Bronchial epithelial cell (primary cell): ENCODE results near the gene PRCD. TPM values are rescaled to one million over a fixed set of nuclear protein-coding genes. Genes with fewer than 3 reads are reported as not detected.

Experiments
- DNase-seq: peaks from one replicate; pipeline ENCODE4 v3.0.0-alpha.2; 2010; ENCODE audit warnings: low read depth
- FAIRE-seq: peaks from 2 replicates; lab custom pipeline; 2011; peaks lifted over from hg19 to GRCh38; lab: Jason Lieb, UNC
- H3K27me3 ChIP-seq: 2 replicates; pipeline ENCODE4 v1.5.1; 2011; ENCODE audit warnings: low read length; ENCODE audit not compliant: control insufficient read depth, insufficient read depth
- H3K36me3 ChIP-seq: 2 replicates; pipeline ENCODE4 v1.5.1; 2011; ENCODE audit warnings: low read length; ENCODE audit not compliant: control insufficient read depth, insufficient read depth
- H3K4me3 ChIP-seq: 2 replicates; pipeline ENCODE4 v1.5.1; 2011; ENCODE audit warnings: mild to moderate bottlenecking, low read depth, low read length, control low read depth
- total RNA-seq: library from RNA; depleted of rRNA; stranded (reverse); fragments of >200 nt; gene quantifications from 2 replicates; pipeline ENCODE4 v1.2.1, GENCODE V29; 2014
- TF ChIP-seq, protein P1 (sequence below): IDR thresholded peaks from 2 replicates; pipeline ENCODE4 v1.5.1; 2011; ENCODE audit warnings: mild to moderate bottlenecking, moderate library complexity, low read length, control low read depth, inconsistent platforms; ENCODE audit not compliant: insufficient read depth, severe bottlenecking

The PRCD gene
- total RNA-seq, 1 donor from 2014 or later: not detected

DNA sequence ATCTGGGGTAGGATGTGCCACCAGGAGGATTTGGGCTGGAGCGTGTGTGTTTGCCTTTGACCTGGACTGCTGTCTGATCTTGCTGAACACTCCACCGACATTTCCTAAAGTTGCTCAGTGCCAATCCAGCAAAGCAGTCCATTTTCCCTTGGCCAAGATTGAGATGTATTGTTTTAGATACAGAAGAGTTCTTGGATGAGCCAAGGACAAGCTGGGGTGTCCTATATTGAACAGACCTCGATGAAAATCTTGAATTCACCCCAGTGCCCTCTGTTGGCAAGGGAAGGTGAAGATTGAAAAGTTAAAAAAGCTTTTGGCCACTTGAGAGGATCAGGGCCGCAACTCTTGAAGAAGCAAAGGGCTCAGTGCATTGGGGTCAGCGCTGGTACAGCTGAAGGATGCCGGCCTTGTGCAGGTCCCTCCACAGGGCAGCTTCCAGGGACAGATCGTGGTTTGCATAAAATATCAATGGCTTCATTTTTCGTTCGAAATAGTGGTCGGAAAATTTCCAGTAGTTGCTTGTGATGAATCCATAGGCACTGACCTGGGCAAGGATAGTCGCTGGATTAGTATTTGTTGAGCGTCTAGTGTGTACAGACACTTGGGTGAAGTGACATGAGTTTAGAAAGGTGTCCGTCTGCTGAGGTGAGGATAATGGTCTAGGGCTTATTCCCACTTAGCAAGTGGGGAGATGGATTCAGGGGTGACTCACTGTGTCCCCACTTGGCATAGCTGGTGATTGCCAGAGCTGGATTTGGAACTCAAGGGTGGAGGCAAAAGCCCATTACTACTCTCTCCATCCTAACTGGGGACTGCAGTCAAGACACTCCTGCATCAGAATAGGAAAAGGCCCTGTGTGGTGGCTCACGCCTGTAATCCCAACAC, 26.1 kb downstream of the PRCD start:
- FAIRE-seq (no peak), DNase-seq (no peak)
- TF ChIP-seq, protein P1, sequence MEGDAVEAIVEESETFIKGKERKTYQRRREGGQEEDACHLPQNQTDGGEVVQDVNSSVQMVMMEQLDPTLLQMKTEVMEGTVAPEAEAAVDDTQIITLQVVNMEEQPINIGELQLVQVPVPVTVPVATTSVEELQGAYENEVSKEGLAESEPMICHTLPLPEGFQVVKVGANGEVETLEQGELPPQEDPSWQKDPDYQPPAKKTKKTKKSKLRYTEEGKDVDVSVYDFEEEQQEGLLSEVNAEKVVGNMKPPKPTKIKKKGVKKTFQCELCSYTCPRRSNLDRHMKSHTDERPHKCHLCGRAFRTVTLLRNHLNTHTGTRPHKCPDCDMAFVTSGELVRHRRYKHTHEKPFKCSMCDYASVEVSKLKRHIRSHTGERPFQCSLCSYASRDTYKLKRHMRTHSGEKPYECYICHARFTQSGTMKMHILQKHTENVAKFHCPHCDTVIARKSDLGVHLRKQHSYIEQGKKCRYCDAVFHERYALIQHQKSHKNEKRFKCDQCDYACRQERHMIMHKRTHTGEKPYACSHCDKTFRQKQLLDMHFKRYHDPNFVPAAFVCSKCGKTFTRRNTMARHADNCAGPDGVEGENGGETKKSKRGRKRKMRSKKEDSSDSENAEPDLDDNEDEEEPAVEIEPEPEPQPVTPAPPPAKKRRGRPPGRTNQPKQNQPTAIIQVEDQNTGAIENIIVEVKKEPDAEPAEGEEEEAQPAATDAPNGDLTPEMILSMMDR: no peak
- H3K27me3 ChIP-seq: no peaks in the 10 kb centered on the region
- H3K36me3 ChIP-seq: peaks cover 15% of the 10 kb centered on the region
- H3K4me3 ChIP-seq: no peak overlapping the region

DNA sequence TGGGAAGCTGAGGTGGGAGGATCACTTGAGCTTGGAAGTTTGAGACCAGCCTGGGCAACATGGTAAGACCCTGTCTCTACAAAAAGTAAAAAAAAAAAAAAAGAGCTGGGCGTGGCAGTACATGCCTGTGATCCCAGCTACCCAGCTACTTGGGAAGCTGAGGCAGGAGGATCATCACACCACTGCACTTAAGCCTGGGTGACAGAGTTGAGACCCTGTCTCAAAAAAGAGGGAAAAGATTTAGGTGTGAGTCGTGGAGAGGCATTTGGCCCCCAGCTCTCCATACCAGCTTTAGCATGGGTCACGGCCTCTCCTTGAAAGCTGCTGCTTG, 26.7 kb downstream of the PRCD start:
- FAIRE-seq: no peak
- Histone ChIP-seq H3K27me3 (no peaks in the 10 kb centered on the region), H3K36me3 (peaks cover 14% of the 10 kb centered on the region), H3K4me3 (no peak overlapping the region)
- DNase-seq: no peak
- TF ChIP-seq, protein P1: no peak

DNA sequence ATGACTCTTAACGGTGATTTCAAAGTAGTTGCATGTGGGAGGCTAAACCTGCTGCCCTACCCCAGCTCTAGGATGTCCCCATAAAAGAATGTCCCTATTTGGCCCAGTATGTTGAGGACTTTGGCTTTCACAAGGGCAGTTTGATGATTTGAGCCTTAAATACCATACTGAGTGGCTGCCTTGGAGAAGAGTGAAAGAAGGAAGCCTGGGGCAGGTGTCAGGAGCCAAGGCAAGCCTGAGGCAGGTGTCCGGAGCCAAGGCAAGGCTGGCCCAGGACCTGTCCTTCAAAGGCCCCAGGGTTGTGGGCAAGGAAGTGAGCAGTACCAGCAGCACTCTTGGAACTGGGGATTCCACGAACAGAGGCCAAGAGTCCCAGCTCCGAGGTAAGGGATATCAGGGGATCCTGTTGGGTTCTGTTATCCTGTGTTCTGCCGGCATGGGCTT, 27.2 kb downstream of the PRCD start:
- FAIRE-seq (no peak), DNase-seq (no peak)
- Histone ChIP-seq H3K27me3 (no peaks in the 10 kb centered on the region), H3K4me3 (no peak overlapping the region), H3K36me3 (peaks cover 12% of the 10 kb centered on the region)
- TF ChIP-seq, protein P1: no peak

DNA sequence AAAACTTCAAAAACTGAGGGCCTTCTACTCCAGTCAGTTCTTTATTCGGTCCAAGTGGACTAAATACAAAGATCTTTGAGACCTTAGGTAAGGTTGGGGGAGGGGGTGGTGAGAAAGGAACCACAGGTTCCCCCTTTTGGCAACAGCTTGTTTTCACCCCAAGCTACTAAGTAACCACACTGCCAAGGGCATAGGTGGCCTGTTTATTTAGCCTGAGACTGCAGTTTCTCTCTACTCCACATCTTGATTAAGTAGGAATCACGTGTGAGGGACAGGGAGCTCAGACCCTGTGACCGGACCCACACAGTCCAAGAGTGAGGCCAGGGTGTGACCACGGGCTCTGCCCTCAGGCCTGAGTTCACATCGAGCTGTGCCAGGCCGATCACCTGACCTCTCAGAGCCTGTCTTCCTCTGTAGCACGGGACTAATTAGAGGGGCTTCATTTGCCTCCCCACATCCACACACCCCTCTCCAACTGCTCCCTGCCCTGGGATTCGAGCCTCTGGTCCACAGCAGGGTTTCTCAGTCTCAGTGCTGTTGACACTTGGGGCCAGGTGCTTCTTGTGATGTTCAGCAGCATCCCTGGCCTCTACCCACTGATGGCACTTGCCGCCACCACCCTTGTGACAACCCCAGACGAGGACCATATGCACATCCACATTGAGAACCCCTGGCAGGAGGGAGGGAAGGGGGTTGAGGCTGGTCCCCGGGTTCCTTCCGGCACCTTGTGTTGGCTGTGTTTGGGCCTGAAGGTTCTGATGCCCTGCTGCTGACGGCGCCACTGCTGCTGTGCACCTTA, 28.0 kb downstream of the PRCD start:
- Histone ChIP-seq H3K4me3 (no peak overlapping the region), H3K27me3 (no peaks in the 10 kb centered on the region), H3K36me3 (peaks cover 19% of the 10 kb centered on the region)
- TF ChIP-seq, protein P1: no peak
- no peak for FAIRE-seq
- DNase-seq: no peak

DNA sequence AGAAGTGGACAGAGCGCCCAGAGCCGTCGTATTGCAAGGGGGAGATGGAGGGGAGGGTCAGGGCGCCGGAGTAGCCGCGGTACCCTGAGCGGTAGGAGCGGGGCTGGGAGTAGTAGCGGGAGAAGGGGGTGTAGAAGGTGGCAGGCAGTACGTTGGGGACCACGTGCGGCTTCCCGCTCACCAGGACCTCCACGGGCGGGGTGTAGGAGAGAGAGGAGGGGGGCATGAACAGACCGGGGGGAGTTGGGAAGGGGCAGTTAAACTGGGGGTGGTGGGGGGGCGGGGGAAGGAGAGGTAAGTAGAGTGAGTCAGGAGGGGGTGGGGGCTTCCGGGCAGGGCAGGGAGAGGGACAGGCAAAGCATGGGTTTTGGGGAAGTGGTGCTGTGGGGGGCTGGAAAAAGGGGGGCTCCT, 29.0 kb downstream of the PRCD start:
- DNase-seq (no peak), FAIRE-seq (no peak)
- Histone ChIP-seq H3K36me3 (peaks cover 25% of the 10 kb centered on the region), H3K27me3 (no peaks in the 10 kb centered on the region), H3K4me3 (no peak overlapping the region)
- TF ChIP-seq, protein P1: no peak
